Midbrain (tissue), 1 donor: ENCODE data around the gene BPIFB1.

Source experiments
- DNase-seq: peaks from one replicate; lab custom pipeline; 2025; lab: John Stamatoyannopoulos, UW

Gene BPIFB1

GRCh38 chr20:33328157-33329137, 45.4 kb downstream of the BPIFB1 start:
- DNase-seq: no peak

- DNase-seq: no peak
Measured at GRCh38 chr20:33332905-33333456, 50.0 kb downstream of the BPIFB1 start.

GRCh38 chr20:33333616-33334015, 50.6 kb downstream of the BPIFB1 start:
- no peak for DNase-seq

GRCh38 chr20:33334111-33334510, 51.1 kb downstream of the BPIFB1 start:
- no peak for DNase-seq

GRCh38 chr20:33336375-33336774, 53.4 kb downstream of the BPIFB1 start:
- DNase-seq: no peak

- no peak for DNase-seq
Measured at GRCh38 chr20:33337119-33337518, 54.1 kb downstream of the BPIFB1 start.

GRCh38 chr20:33337531-33338165, 54.6 kb downstream of the BPIFB1 start:
- no peak for DNase-seq

- no peak for DNase-seq
Measured at GRCh38 chr20:33338467-33339258, 55.6 kb downstream of the BPIFB1 start.

- no peak for DNase-seq
Measured at GRCh38 chr20:33339515-33340058, 56.6 kb downstream of the BPIFB1 start.

GRCh38 chr20:33343521-33343920, 60.5 kb downstream of the BPIFB1 start:
- DNase-seq: no peak

- DNase-seq: no peak
Measured at GRCh38 chr20:33345342-33345741, 62.3 kb downstream of the BPIFB1 start.

GRCh38 chr20:33348136-33348937, 65.3 kb downstream of the BPIFB1 start:
- no peak for DNase-seq

GRCh38 chr20:33349493-33349892, 66.5 kb downstream of the BPIFB1 start:
- DNase-seq: no peak

- DNase-seq: no peak
Measured at GRCh38 chr20:33351696-33352095, 68.7 kb downstream of the BPIFB1 start.

GRCh38 chr20:33352258-33353012, 69.4 kb downstream of the BPIFB1 start:
- no peak for DNase-seq

GRCh38 chr20:33353013-33353402, 70.0 kb downstream of the BPIFB1 start:
- DNase-seq: no peak
